Fibroblast of mammary gland (primary cell): ENCODE measurements around the gene EFR3B.
"Not testable (repeated sequence)": the region's sequence is repeated elsewhere in the genome, so short reads cannot be mapped to it uniquely, and the experiment has no call there.

ENCODE experiments used
- DNase-seq: peaks from one replicate; pipeline ENCODE4 v3.0.0-alpha.2; 2010; ENCODE audit warnings: low read depth
- H3K4me3 ChIP-seq: 2 replicates; pipeline ENCODE4 v1.5.1; 2011; ENCODE audit warnings: low read depth, mild to moderate bottlenecking, low read length, moderate library complexity; ENCODE audit not compliant: control insufficient read depth
- CTCF ChIP-seq: conservative IDR thresholded peaks from 2 replicates; pipeline ENCODE4 v1.5.1; 2011; ENCODE audit warnings: low read depth, low read length, inconsistent platforms; ENCODE audit not compliant: control insufficient read depth, insufficient read depth

The EFR3B gene

GRCh38 chr2:25002066-25002465, 39.8 kb upstream of the EFR3B start:
- no peak for DNase-seq
- no peak for TF ChIP-seq CTCF
- H3K4me3 ChIP-seq, result no peak overlapping the region

DNA sequence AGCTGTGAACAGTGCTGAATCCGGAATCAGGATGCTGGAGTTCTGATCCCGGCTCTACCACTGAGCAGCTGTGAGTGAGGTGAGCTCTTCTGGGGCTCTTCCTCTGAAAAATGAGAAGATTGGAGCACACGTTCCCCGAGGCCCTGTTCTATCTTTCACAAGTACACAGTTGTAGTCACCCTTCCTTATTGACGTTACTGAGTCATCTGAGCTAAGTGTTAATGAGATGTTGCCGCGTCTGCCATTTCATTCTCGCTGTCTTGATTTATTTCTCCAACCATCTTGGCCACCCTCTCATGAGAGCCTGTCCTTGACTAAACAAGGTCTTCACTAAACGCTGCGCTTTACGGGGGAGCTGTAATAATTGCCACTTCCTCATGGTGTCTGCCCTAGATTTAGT, 31.9 kb upstream of the EFR3B start:
- H3K4me3 ChIP-seq, result no peak overlapping the region
- no peak for TF ChIP-seq CTCF
- DNase-seq, result no peak

GRCh38 chr2:25011342-25011741, 30.5 kb upstream of the EFR3B start:
- not testable (repeated sequence) for H3K4me3 ChIP-seq, DNase-seq

- H3K4me3 ChIP-seq, result no peak overlapping the region
- no peak for DNase-seq
- no peak for TF ChIP-seq CTCF
These were observed 27.2 kb upstream of the EFR3B start for GRCh38 chr2:25014631-25015030.

- no peak for TF ChIP-seq CTCF
- DNase-seq, result no peak
- no peak overlapping the region for H3K4me3 ChIP-seq
These were observed 23.2 kb upstream of the EFR3B start for GRCh38 chr2:25018681-25019080.

- no peak for TF ChIP-seq CTCF
- no peak overlapping the region for H3K4me3 ChIP-seq
- no peak for DNase-seq
These were observed 20.0 kb upstream of the EFR3B start for GRCh38 chr2:25021791-25022362.

GRCh38 chr2:25023333-25023732, 18.5 kb upstream of the EFR3B start:
- H3K4me3 ChIP-seq, result no peak overlapping the region
- TF ChIP-seq CTCF, result no peak
- DNase-seq, result no peak
